ENCODE data around the gene TEX9. TPM values are rescaled to one million over a fixed set of nuclear protein-coding genes. Genes with fewer than 3 reads are reported as not detected.

TEX9 gene
- polyA plus RNA-seq, 3 donors: 0.03 to 0.46 TPM; not detected in 1

- H2AFZ ChIP-seq (ENCODE audit: insufficient read depth, low read depth, low read length, poor library complexity, severe bottlenecking): no peak overlapping the region
- no peaks in the 10 kb centered on the region for H3K4me1 ChIP-seq (ENCODE audit: control insufficient read depth in 1 of 2, insufficient read depth in 2 of 2, low read length in 2 of 2)
- H3K9ac ChIP-seq (ENCODE audit: insufficient read depth, low read length, poor library complexity, severe bottlenecking): no peak overlapping the region
- H4K20me1 ChIP-seq (ENCODE audit: insufficient read depth, low read length): no peaks in the 10 kb centered on the region
- Mint-ChIP-seq H3K9me3 (peaks cover 11 to 27% (median 20%) of the 10 kb centered on the region in 7 donors), H3K4me3 (no peak overlapping the region), H3K4me1 (no peaks in the 10 kb centered on the region), H3K36me3 (no peaks in the 10 kb centered on the region), H3K27ac (peak overlapping the region in 1 of 7 donors; percentile 19), H3K27me3 (ENCODE audit: low read depth in 3 of 3) (no peaks in the 10 kb centered on the region)
- no peak for DNase-seq
- intact Hi-C loops (cut with micrococcal nuclease): no loop called here
- no peak overlapping the region for H3K4me3 ChIP-seq (replicated peaks in 1 of 3; ENCODE audit: low read depth in 2 of 3, low read length in 3 of 3)
- no peaks in the 10 kb centered on the region for H3K79me2 ChIP-seq (ENCODE audit: insufficient read depth, low read length)
- no peaks in the 10 kb centered on the region for H3K36me3 ChIP-seq (replicated peaks in 1 of 2; ENCODE audit: control insufficient read depth in 1 of 2, insufficient read depth in 2 of 2, low read length in 2 of 2)
- H3K27ac ChIP-seq (ENCODE audit: low read depth in 1 of 2, low read length in 2 of 2): no peak overlapping the region
- 92% methylated on average over 3 of the region's 3 CpGs for WGBS (ENCODE audit: insufficient coverage)
- no peak overlapping the region for H3K4me2 ChIP-seq (replicated peaks; ENCODE audit: extremely low read depth, low read length, poor library complexity, severe bottlenecking)
- H3K9me3 ChIP-seq (replicated peaks in 1 of 2; ENCODE audit: control insufficient read depth in 1 of 2, insufficient read depth in 1 of 2, low read length in 2 of 2): peaks cover 0 to 21% of the 10 kb centered on the region in 2 donors
- H3K27me3 ChIP-seq (ENCODE audit: control insufficient read depth in 2 of 2, insufficient read depth in 2 of 2, low read length in 2 of 2): no peaks in the 10 kb centered on the region
- TF ChIP-seq CTCF (IDR thresholded peaks at IDR 0.05): no peak
Observed at GRCh38 chr15:56383010-56383409, 17.8 kb downstream of the TEX9 start.

- H3K9ac ChIP-seq (ENCODE audit: insufficient read depth, low read length, poor library complexity, severe bottlenecking): no peak overlapping the region
- peaks cover 0 to 15% (median 9%) of the 10 kb centered on the region in 7 donors for H3K9me3 Mint-ChIP-seq
- no peaks in the 10 kb centered on the region for H3K27me3 Mint-ChIP-seq (ENCODE audit: low read depth in 3 of 3)
- intact Hi-C loops (cut with micrococcal nuclease): no loop called here
- no peaks in the 10 kb centered on the region for H3K36me3 ChIP-seq (replicated peaks in 1 of 2; ENCODE audit: control insufficient read depth in 1 of 2, insufficient read depth in 2 of 2, low read length in 2 of 2)
- no peak overlapping the region for H3K27ac Mint-ChIP-seq
- no peaks in the 10 kb centered on the region for H4K20me1 ChIP-seq (ENCODE audit: insufficient read depth, low read length)
- no peak overlapping the region for H3K4me3 ChIP-seq (replicated peaks in 1 of 3; ENCODE audit: low read depth in 2 of 3, low read length in 3 of 3)
- no peaks in the 10 kb centered on the region for H3K4me1 Mint-ChIP-seq
- H3K79me2 ChIP-seq (ENCODE audit: insufficient read depth, low read length): no peaks in the 10 kb centered on the region
- no peaks in the 10 kb centered on the region for H3K36me3 Mint-ChIP-seq
- H3K4me2 ChIP-seq (replicated peaks; ENCODE audit: extremely low read depth, low read length, poor library complexity, severe bottlenecking): no peak overlapping the region
- H3K27ac ChIP-seq (ENCODE audit: low read depth in 1 of 2, low read length in 2 of 2): no peak overlapping the region
- no peak for TF ChIP-seq CTCF (IDR thresholded peaks at IDR 0.05)
- no peaks in the 10 kb centered on the region for H3K27me3 ChIP-seq (ENCODE audit: control insufficient read depth in 2 of 2, insufficient read depth in 2 of 2, low read length in 2 of 2)
- no peak for DNase-seq
- no peak overlapping the region for H2AFZ ChIP-seq (ENCODE audit: insufficient read depth, low read depth, low read length, poor library complexity, severe bottlenecking)
- WGBS (ENCODE audit: insufficient coverage): 100% methylated on average over 1 of the region's 3 CpGs
- no peaks in the 10 kb centered on the region for H3K4me1 ChIP-seq (ENCODE audit: control insufficient read depth in 1 of 2, insufficient read depth in 2 of 2, low read length in 2 of 2)
- no peak overlapping the region for H3K4me3 Mint-ChIP-seq
- peaks cover 0 to 17% of the 10 kb centered on the region in 2 donors for H3K9me3 ChIP-seq (replicated peaks in 1 of 2; ENCODE audit: control insufficient read depth in 1 of 2, insufficient read depth in 1 of 2, low read length in 2 of 2)
Observed at GRCh38 chr15:56385908-56386307, 20.7 kb downstream of the TEX9 start.
